Gastroesophageal sphincter (tissue), 3 donors: ENCODE data around the gene RBKS.

ENCODE experiments used
- CTCF ChIP-seq, 4 experiments: fragments of 200-600 bp in 2 of 4; fragments of 450-650 bp in 2 of 4; sonication (generic) in 1 of 4; IDR thresholded peaks; one replicate each; pipeline ENCODE4 v1.5.1; 2017 to 2019; ENCODE audit warnings: antibody characterized with exemption in 4 of 4, mild to moderate bottlenecking in 2 of 4, moderate library complexity in 2 of 4
- POLR2A ChIP-seq, 2 donors: fragments of 450-650 bp; IDR thresholded peaks; one replicate each; pipeline ENCODE4 v1.6.1; 2017; ENCODE audit warnings: antibody characterized with exemption in 2 of 2, mild to moderate bottlenecking in 2 of 2, moderate library complexity in 1 of 2

- TF ChIP-seq CTCF (IDR thresholded peaks at IDR 0.05) (no peak), POLR2A (IDR thresholded peaks at IDR 0.05) (no peak)
Observed at GRCh38 chr2:27742571-27742970, 147.6 kb downstream of the RBKS start.
